Measurements from ENCODE around the gene DCAF15.
"Not testable (repeated sequence)": the region's sequence is repeated elsewhere in the genome, so short reads cannot be mapped to it uniquely, and the experiment has no call there.

The DCAF15 gene

GRCh38 chr19:13968999-13969398 lies 16.7 kb downstream of the DCAF15 start:
- H3K4me3 ChIP-seq (ENCODE audit: low read length) = no peak overlapping the region
- no peak for DNase-seq (ENCODE audit: low read depth)
- no peak for TF ChIP-seq CTCF (IDR thresholded peaks at IDR 0.05; ENCODE audit: insufficient read depth, low read depth, low read length, missing control alignments)

- no peak overlapping the region for H3K4me3 ChIP-seq (ENCODE audit: low read length)
- TF ChIP-seq CTCF (IDR thresholded peaks at IDR 0.05; ENCODE audit: insufficient read depth, low read depth, low read length, missing control alignments) = no peak
- no peak for DNase-seq (ENCODE audit: low read depth)
These were observed 17.6 kb downstream of the DCAF15 start for GRCh38 chr19:13969897-13970296.

- H3K4me3 ChIP-seq (ENCODE audit: low read length); DNase-seq (ENCODE audit: low read depth): not testable (repeated sequence)
These were observed 19.6 kb downstream of the DCAF15 start for GRCh38 chr19:13971868-13972267.

- no peak for DNase-seq (ENCODE audit: low read depth)
- H3K4me3 ChIP-seq (ENCODE audit: low read length) = no peak overlapping the region
- no peak for TF ChIP-seq CTCF (IDR thresholded peaks at IDR 0.05; ENCODE audit: insufficient read depth, low read depth, low read length, missing control alignments)
These were observed 20.3 kb downstream of the DCAF15 start for GRCh38 chr19:13972368-13973155.

- H3K4me3 ChIP-seq (ENCODE audit: low read length); DNase-seq (ENCODE audit: low read depth): not testable (repeated sequence)
These were observed 21.2 kb downstream of the DCAF15 start for GRCh38 chr19:13973479-13973878.

GRCh38 chr19:13974073-13974472 lies 21.8 kb downstream of the DCAF15 start:
- TF ChIP-seq CTCF (IDR thresholded peaks at IDR 0.05; ENCODE audit: insufficient read depth, low read depth, low read length, missing control alignments) = no peak
- H3K4me3 ChIP-seq (ENCODE audit: low read length) = no peak overlapping the region
- DNase-seq (ENCODE audit: low read depth) = peak; percentile 95

- no peak overlapping the region for H3K4me3 ChIP-seq (ENCODE audit: low read length)
- DNase-seq (ENCODE audit: low read depth) = no peak
- TF ChIP-seq CTCF (IDR thresholded peaks at IDR 0.05; ENCODE audit: insufficient read depth, low read depth, low read length, missing control alignments) = no peak
These were observed 23.6 kb downstream of the DCAF15 start for GRCh38 chr19:13975870-13976269.

- TF ChIP-seq CTCF (IDR thresholded peaks at IDR 0.05; ENCODE audit: insufficient read depth, low read depth, low read length, missing control alignments) = no peak
- DNase-seq (ENCODE audit: low read depth) = no peak
- H3K4me3 ChIP-seq (ENCODE audit: low read length) = no peak overlapping the region
These were observed 24.1 kb downstream of the DCAF15 start for GRCh38 chr19:13976446-13976845.

All from epithelial cell of esophagus (primary cell).